Measurements from ENCODE around the gene PHACTR2. TPM values are rescaled to one million over a fixed set of nuclear protein-coding genes. Genes with fewer than 3 reads are reported as not detected.
"Not testable (repeated sequence)": the region's sequence is repeated elsewhere in the genome, so short reads cannot be mapped to it uniquely, and the experiment has no call there.

The PHACTR2 gene
- total RNA-seq, 2 experiments from 2014 or later, result 19.6 to 25.0 TPM

DNA sequence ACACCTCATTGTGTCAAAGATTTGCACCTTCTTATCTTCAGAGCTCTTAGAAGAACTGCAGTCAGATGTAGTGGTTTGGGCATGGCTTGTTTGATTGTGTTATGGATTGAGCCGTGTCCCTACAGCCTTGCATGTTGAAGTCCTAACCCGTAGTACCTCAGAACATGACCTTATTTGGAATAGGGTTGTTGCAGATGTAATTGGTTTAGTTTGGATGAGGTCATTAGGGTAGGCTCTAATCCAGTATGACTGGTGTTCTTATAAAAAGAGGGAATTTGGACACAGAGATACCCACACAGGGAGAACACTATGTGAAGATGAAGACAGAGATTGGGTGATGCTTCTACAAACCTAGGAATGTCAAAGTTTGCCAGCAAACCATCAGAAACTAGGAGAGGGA lies 35.4 kb upstream of the PHACTR2 start:
- no peaks in the 10 kb centered on the region for H3K27me3 Mint-ChIP-seq
- H3K27ac Mint-ChIP-seq, result no peak overlapping the region
- ChIA-PET CTCF (no interaction called here), POLR2A (no interaction called here)
- no peaks in the 10 kb centered on the region for H3K9me3 ChIP-seq (ENCODE audit: control insufficient read depth in 1 of 2, insufficient read depth in 1 of 2, low read length in 2 of 2)
- no peaks in the 10 kb centered on the region for H3K4me1 ChIP-seq (ENCODE audit: insufficient read depth, low read length)
- ATAC-seq (ENCODE audit: poor library complexity), result no peak
- H3K4me1 Mint-ChIP-seq (ENCODE audit: low read depth), result peaks cover 6% of the 10 kb centered on the region
- no peaks in the 10 kb centered on the region for H3K36me3 ChIP-seq (ENCODE audit: insufficient read depth, low read length)
- TF ChIP-seq, protein P1, sequence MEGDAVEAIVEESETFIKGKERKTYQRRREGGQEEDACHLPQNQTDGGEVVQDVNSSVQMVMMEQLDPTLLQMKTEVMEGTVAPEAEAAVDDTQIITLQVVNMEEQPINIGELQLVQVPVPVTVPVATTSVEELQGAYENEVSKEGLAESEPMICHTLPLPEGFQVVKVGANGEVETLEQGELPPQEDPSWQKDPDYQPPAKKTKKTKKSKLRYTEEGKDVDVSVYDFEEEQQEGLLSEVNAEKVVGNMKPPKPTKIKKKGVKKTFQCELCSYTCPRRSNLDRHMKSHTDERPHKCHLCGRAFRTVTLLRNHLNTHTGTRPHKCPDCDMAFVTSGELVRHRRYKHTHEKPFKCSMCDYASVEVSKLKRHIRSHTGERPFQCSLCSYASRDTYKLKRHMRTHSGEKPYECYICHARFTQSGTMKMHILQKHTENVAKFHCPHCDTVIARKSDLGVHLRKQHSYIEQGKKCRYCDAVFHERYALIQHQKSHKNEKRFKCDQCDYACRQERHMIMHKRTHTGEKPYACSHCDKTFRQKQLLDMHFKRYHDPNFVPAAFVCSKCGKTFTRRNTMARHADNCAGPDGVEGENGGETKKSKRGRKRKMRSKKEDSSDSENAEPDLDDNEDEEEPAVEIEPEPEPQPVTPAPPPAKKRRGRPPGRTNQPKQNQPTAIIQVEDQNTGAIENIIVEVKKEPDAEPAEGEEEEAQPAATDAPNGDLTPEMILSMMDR (IDR thresholded peaks at IDR 0.05), result no peak
- no peaks in the 10 kb centered on the region for H3K36me3 Mint-ChIP-seq (ENCODE audit: low read depth)
- H3K27ac ChIP-seq (ENCODE audit: low read depth in 1 of 2, low read length in 2 of 2), result no peak overlapping the region
- H3K4me3 Mint-ChIP-seq, result no peak overlapping the region
- intact Hi-C loops (cut with DNase I, micrococcal nuclease), result no loop called here
- no peaks in the 10 kb centered on the region for H3K9me3 Mint-ChIP-seq
- no peak overlapping the region for H3K4me3 ChIP-seq (ENCODE audit: low read length)
- H3K27me3 ChIP-seq (ENCODE audit: control insufficient read depth in 1 of 2, insufficient read depth in 2 of 2, low read length in 2 of 2), result no peaks in the 10 kb centered on the region
- DNase-seq, result no peak

DNA sequence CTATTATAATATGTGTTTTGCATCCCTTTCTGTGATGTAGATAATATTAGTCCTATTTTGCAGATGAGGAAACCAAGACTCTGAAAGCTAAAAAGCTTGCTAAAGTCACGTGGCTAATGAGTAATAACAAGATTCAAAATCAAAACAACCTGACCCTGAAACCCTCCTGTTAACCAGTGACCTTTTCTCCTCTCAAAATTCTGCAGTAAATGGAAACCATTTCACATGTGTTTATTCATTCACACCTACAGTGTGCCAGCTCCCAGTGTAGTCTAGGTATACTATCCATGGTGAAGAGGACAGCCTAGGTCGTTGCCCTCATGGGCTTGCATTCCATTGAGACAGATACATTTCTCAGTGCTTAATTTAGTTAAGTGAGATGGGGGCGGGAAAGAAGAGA lies 30.6 kb upstream of the PHACTR2 start:
- ChIA-PET POLR2A (no interaction called here), CTCF (no interaction called here)
- no peak for DNase-seq
- Mint-ChIP-seq H3K4me3 (no peak overlapping the region), H3K27me3 (no peaks in the 10 kb centered on the region), H3K9me3 (peaks cover 8% of the 10 kb centered on the region), H3K4me1 (ENCODE audit: low read depth) (peaks cover 14% of the 10 kb centered on the region), H3K27ac (no peak overlapping the region), H3K36me3 (ENCODE audit: low read depth) (peaks cover 18% of the 10 kb centered on the region)
- TF ChIP-seq, protein P1 (IDR thresholded peaks at IDR 0.05), result no peak
- intact Hi-C loops (cut with DNase I, micrococcal nuclease), result no loop called here
- Histone ChIP-seq H3K27ac (ENCODE audit: low read depth in 1 of 2, low read length in 2 of 2) (no peak overlapping the region), H3K9me3 (ENCODE audit: control insufficient read depth in 1 of 2, insufficient read depth in 1 of 2, low read length in 2 of 2) (no peaks in the 10 kb centered on the region), H3K4me3 (ENCODE audit: low read length) (no peak overlapping the region), H3K27me3 (ENCODE audit: control insufficient read depth in 1 of 2, insufficient read depth in 2 of 2, low read length in 2 of 2) (no peaks in the 10 kb centered on the region), H3K4me1 (ENCODE audit: insufficient read depth, low read length) (no peaks in the 10 kb centered on the region), H3K36me3 (ENCODE audit: insufficient read depth, low read length) (no peaks in the 10 kb centered on the region)
- ATAC-seq (ENCODE audit: poor library complexity), result no peak

DNA sequence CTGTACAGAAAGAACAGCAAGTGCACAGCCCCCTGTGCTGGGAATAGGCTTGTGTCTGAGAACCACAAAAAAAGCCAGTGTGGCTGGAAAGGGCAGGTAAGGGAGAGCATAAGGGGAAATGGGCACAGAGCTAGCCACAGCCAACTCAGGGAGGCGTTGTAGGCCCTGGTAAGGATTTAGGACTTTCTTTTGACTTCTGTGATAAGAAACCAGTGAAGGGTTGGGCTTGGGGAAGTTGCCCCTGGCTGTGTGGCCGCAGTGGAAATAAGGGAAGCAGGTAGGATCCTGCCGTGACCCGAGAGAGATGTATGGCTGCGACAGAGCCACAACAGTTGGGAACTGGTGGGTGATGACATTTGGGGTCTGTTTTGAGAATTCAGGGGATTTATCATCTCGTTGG lies 30.0 kb upstream of the PHACTR2 start:
- TF ChIP-seq, protein P1 (IDR thresholded peaks at IDR 0.05), result no peak
- intact Hi-C loops (cut with DNase I, micrococcal nuclease), result no loop called here
- DNase-seq (no peak), ATAC-seq (ENCODE audit: poor library complexity) (no peak)
- H3K27me3 Mint-ChIP-seq, result no peaks in the 10 kb centered on the region
- Histone ChIP-seq H3K27ac (ENCODE audit: low read depth in 1 of 2, low read length in 2 of 2) (no peak overlapping the region), H3K4me3 (ENCODE audit: low read length) (no peak overlapping the region), H3K27me3 (ENCODE audit: control insufficient read depth in 1 of 2, insufficient read depth in 2 of 2, low read length in 2 of 2) (no peaks in the 10 kb centered on the region), H3K4me1 (ENCODE audit: insufficient read depth, low read length) (no peaks in the 10 kb centered on the region), H3K36me3 (ENCODE audit: insufficient read depth, low read length) (no peaks in the 10 kb centered on the region), H3K9me3 (ENCODE audit: control insufficient read depth in 1 of 2, insufficient read depth in 1 of 2, low read length in 2 of 2) (no peaks in the 10 kb centered on the region)
- peaks cover 18% of the 10 kb centered on the region for H3K36me3 Mint-ChIP-seq (ENCODE audit: low read depth)
- peaks cover 8% of the 10 kb centered on the region for H3K9me3 Mint-ChIP-seq
- ChIA-PET POLR2A (no interaction called here), CTCF (no interaction called here)
- no peak overlapping the region for H3K4me3 Mint-ChIP-seq
- H3K27ac Mint-ChIP-seq, result no peak overlapping the region
- peaks cover 14% of the 10 kb centered on the region for H3K4me1 Mint-ChIP-seq (ENCODE audit: low read depth)

DNA sequence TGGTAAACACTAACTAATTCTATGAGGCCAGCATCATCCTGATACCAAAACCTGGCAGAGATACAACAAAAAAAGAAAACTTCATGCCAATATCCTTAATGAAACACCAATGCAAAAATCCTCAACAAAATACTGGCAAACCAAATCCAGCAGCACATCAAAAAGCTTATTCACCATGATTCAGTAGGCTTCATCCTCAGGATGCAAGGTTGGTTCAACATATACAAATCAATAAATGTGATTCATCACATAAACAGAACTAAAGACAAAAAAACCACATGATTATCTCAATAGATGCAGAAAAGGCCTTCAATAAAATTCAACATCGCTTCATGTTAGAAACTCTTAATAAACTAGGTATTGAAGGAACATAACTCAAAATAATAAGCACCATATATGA lies 28.4 kb upstream of the PHACTR2 start:
- H3K4me1 Mint-ChIP-seq (ENCODE audit: low read depth), result peaks cover 14% of the 10 kb centered on the region
- ATAC-seq (ENCODE audit: poor library complexity); CTCF ChIA-PET; POLR2A ChIA-PET; intact Hi-C loops (cut with DNase I, micrococcal nuclease); H3K27ac Mint-ChIP-seq; H3K27me3 ChIP-seq (ENCODE audit: control insufficient read depth in 1 of 2, insufficient read depth in 2 of 2, low read length in 2 of 2); H3K9me3 Mint-ChIP-seq; H3K4me1 ChIP-seq (ENCODE audit: insufficient read depth, low read length); H3K9me3 ChIP-seq (ENCODE audit: control insufficient read depth in 1 of 2, insufficient read depth in 1 of 2, low read length in 2 of 2); DNase-seq; H3K36me3 ChIP-seq (ENCODE audit: insufficient read depth, low read length); H3K27ac ChIP-seq (ENCODE audit: low read depth in 1 of 2, low read length in 2 of 2); H3K27me3 Mint-ChIP-seq; H3K4me3 Mint-ChIP-seq; H3K4me3 ChIP-seq (ENCODE audit: low read length): not testable (repeated sequence)
- H3K36me3 Mint-ChIP-seq (ENCODE audit: low read depth), result peaks cover 27% of the 10 kb centered on the region

DNA sequence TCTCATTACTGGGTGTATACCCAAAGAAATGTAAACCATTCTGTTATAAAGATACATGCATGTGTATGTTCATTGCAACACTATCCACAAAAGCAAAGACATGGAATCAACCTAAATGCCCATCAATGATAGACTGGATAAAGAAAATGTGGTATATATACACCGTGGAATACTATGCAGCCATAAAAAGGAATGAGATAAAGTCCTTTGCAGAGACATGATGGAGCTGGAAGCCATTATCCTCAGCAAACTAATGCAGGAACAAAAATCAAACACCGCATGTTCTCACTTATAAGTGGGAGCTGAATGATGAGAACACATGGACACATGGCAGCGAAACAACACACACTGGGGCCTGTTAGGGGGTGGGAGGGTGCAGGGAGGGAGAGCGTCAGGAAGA lies 26.4 kb upstream of the PHACTR2 start:
- H3K4me3 Mint-ChIP-seq; H3K4me1 ChIP-seq (ENCODE audit: insufficient read depth, low read length); H3K4me3 ChIP-seq (ENCODE audit: low read length); H3K27ac Mint-ChIP-seq; POLR2A ChIA-PET; DNase-seq; H3K36me3 ChIP-seq (ENCODE audit: insufficient read depth, low read length); H3K27me3 Mint-ChIP-seq; H3K9me3 ChIP-seq (ENCODE audit: control insufficient read depth in 1 of 2, insufficient read depth in 1 of 2, low read length in 2 of 2); H3K9me3 Mint-ChIP-seq; H3K27ac ChIP-seq (ENCODE audit: low read depth in 1 of 2, low read length in 2 of 2); CTCF ChIA-PET; intact Hi-C loops (cut with DNase I, micrococcal nuclease); H3K27me3 ChIP-seq (ENCODE audit: control insufficient read depth in 1 of 2, insufficient read depth in 2 of 2, low read length in 2 of 2); ATAC-seq (ENCODE audit: poor library complexity): not testable (repeated sequence)
- Mint-ChIP-seq H3K36me3 (ENCODE audit: low read depth) (peaks cover 27% of the 10 kb centered on the region), H3K4me1 (ENCODE audit: low read depth) (peaks cover 14% of the 10 kb centered on the region)

Data from CD4-positive, alpha-beta T cell (primary cell).